MCF 10A (cell line): Measurements from ENCODE around the gene ACADM. TPM values are rescaled to one million over a fixed set of nuclear protein-coding genes. Genes with fewer than 3 reads are reported as not detected.

Source experiments
- BruUV-seq: library from RNA; stranded (reverse); fragments of 400-500 nt; replicated peaks from 2 replicates; lab custom pipeline; 2021; lab: Mats Ljungman, UMichigan
- CTCF ChIA-PET: fragments of 300-600 bp; sonication (Branson Sonifier 250); formaldehyde crosslinking; extraction: SDS; loops from one replicate; lab custom pipeline; 2021; ENCODE audit warnings: antibody characterized with exemption, inconsistent platforms; lab: Yijun Ruan, JAX
- POLR2A ChIA-PET: fragments of 300-600, 350-650 bp; sonication (Branson Sonifier 250); formaldehyde crosslinking; extraction: SDS; loops from one replicate; lab custom pipeline; 2020; ENCODE audit warnings: antibody characterized with exemption, inconsistent platforms; lab: Yijun Ruan, JAX
- DNase-seq: peaks from one replicate; pipeline ENCODE4 v3.0.0-alpha.2; 2018; ENCODE audit not compliant: unreplicated experiment
- H3K27ac Mint-ChIP-seq: one replicate; pipeline ENCODE4 v1.8.0; 2022; ENCODE audit warnings: mild to moderate bottlenecking, low read depth, mixed read lengths; ENCODE audit not compliant: unreplicated experiment
- H3K27me3 Mint-ChIP-seq: one replicate; pipeline ENCODE4 v1.8.0; 2022; ENCODE audit warnings: mixed read lengths; ENCODE audit not compliant: insufficient read depth, unreplicated experiment
- H3K36me3 Mint-ChIP-seq: one replicate; pipeline ENCODE4 v1.8.0; 2022; ENCODE audit warnings: mild to moderate bottlenecking, moderate library complexity, mixed read lengths; ENCODE audit not compliant: insufficient read depth, unreplicated experiment
- H3K4me1 Mint-ChIP-seq: one replicate; pipeline ENCODE4 v1.8.0; 2022; ENCODE audit warnings: mixed read lengths; ENCODE audit not compliant: insufficient read depth, unreplicated experiment
- H3K4me3 Mint-ChIP-seq: one replicate; pipeline ENCODE4 v1.8.0; 2022; ENCODE audit warnings: mild to moderate bottlenecking, moderate library complexity, mixed read lengths; ENCODE audit not compliant: unreplicated experiment
- H3K9me3 Mint-ChIP-seq: one replicate; pipeline ENCODE4 v1.8.0; 2022; ENCODE audit warnings: mixed read lengths; ENCODE audit not compliant: unreplicated experiment
- CTCF ChIP-seq: fragments of 200-600 bp; IDR thresholded peaks from one replicate; pipeline ENCODE4 v1.8.0; 2022; ENCODE audit warnings: antibody characterized with exemption, mild to moderate bottlenecking; ENCODE audit not compliant: unreplicated experiment
- intact Hi-C: fragments of 100-400 bp; cut with micrococcal nuclease; formaldehyde crosslinking; loops from 2 replicates; pipeline ENCODE4 v1.14.1; 2022
- total RNA-seq: library from RNA; stranded (reverse); gene quantifications from 2 replicates; pipeline ENCODE4 v1.2.3, GENCODE V29; 2022

Gene ACADM
- total RNA-seq, 1 experiment from 2014 or later: 35.7 TPM

- no peak for TF ChIP-seq CTCF
- Mint-ChIP-seq H3K36me3 (peaks cover 7% of the 10 kb centered on the region), H3K4me3 (no peak overlapping the region), H3K27me3 (no peaks in the 10 kb centered on the region), H3K4me1 (peaks cover 6% of the 10 kb centered on the region), H3K27ac (peak overlapping the region; percentile 19), H3K9me3 (no peaks in the 10 kb centered on the region)
- BruUV-seq: no TSS peak
- intact Hi-C loops: loop anchor here (2.0 kb wide), 1 partner anchor 23 kb away; the partner anchor contains the start of gene RABGGTB
- POLR2A ChIA-PET: interaction anchor here (0.6 to 1.0 kb wide), 4 partner anchors 9 to 39 kb away, joined by 3 to 4 read pairs (median 4); partner anchors contain the start of gene RABGGTB
- CTCF ChIA-PET: no interaction called here
- DNase-seq: no peak
These were observed 39.6 kb downstream of the ACADM start for GRCh38 chr1:75764057-75764655.

GRCh38 chr1:75765697-75766355, 41.3 kb downstream of the ACADM start:
- TF ChIP-seq CTCF: no peak
- Mint-ChIP-seq H3K27me3 (no peaks in the 10 kb centered on the region), H3K36me3 (peaks cover 6% of the 10 kb centered on the region), H3K4me3 (no peak overlapping the region), H3K4me1 (peaks cover 6% of the 10 kb centered on the region), H3K27ac (peak overlapping the region; percentile 70), H3K9me3 (no peaks in the 10 kb centered on the region)
- peak; percentile 47 for DNase-seq
- intact Hi-C loops: loop anchor here (2.0 kb wide), 1 partner anchor 21 kb away; the partner anchor contains the start of gene RABGGTB
- POLR2A ChIA-PET: interaction anchor here (0.6 to 1.0 kb wide), 4 partner anchors 18 to 1213 kb away, joined by 3 read pairs; no protein-coding TSS in a partner anchor
- CTCF ChIA-PET: no interaction called here
- BruUV-seq: no TSS peak

GRCh38 chr1:75768016-75768415, 43.5 kb downstream of the ACADM start:
- ChIA-PET POLR2A (interaction anchor here (2.2 kb wide), 1 partner anchor 18 kb away, joined by 10 read pairs; the partner anchor contains the start of gene RABGGTB), CTCF (interaction anchor here (0.7 to 0.9 kb wide), 2 partner anchors 117 to 962 kb away, joined by 4 read pairs; no protein-coding TSS in a partner anchor)
- H3K36me3 Mint-ChIP-seq: peaks cover 10% of the 10 kb centered on the region
- intact Hi-C loops: no loop called here
- TF ChIP-seq CTCF: no peak
- H3K4me3 Mint-ChIP-seq: no peak overlapping the region
- no TSS peak for BruUV-seq
- no peak overlapping the region for H3K27ac Mint-ChIP-seq
- peaks cover 6% of the 10 kb centered on the region for H3K4me1 Mint-ChIP-seq
- no peak for DNase-seq
- H3K9me3 Mint-ChIP-seq: no peaks in the 10 kb centered on the region
- H3K27me3 Mint-ChIP-seq: no peaks in the 10 kb centered on the region

GRCh38 chr1:75770761-75771160, 46.3 kb downstream of the ACADM start:
- POLR2A ChIA-PET: no interaction called here
- no peak for DNase-seq
- Mint-ChIP-seq H3K4me3 (no peak overlapping the region), H3K4me1 (peaks cover 7% of the 10 kb centered on the region), H3K36me3 (peaks cover 4% of the 10 kb centered on the region), H3K27ac (no peak overlapping the region), H3K9me3 (no peaks in the 10 kb centered on the region), H3K27me3 (no peaks in the 10 kb centered on the region)
- no peak for TF ChIP-seq CTCF
- no TSS peak for BruUV-seq
- CTCF ChIA-PET: interaction anchor here (0.6 kb wide), 1 partner anchor 47 kb away, joined by 5 read pairs; no protein-coding TSS in a partner anchor
- intact Hi-C loops: no loop called here
